ENCODE measurements around the gene LHX2.

LHX2 gene

DNA sequence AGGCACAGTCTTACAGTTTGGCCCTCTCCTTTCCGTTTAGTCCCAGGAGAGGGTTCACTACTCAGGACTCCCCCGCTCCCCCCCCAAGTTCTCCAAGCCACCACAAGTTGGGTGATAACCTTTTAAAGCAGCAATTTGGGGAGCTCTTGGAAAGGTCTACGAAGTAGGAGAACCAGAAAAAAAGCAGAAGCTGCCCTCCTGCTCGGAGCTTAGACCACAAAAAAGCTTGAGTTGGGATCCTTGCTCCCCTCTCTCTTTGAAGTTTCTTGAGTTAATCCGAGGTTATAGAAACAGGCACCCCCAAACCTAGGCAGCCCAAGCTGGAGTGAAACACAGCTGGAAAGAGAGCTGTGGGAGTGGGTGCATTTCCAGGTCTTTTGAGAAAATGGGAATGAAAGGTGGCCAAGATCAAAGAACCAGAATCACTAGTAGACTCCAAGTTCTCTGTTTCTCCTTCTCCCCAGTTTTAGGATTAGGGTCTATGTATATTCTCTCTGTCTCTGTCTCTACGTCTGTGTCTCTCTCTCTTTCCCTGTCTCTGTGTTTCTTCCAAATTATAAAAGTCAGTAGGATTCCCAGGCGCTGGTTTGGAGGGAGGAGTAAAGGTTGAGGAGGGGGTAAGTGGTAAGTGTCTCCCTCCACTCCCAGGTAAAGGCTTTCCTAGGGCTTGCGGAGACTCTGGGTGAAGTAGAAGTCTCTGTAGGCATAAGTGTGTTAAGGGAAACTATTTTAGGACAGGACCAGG lies 2.8 kb downstream of the LHX2 start:
- H3K4me3 ChIP-seq (ENCODE audit: low read length in 2 of 2): no peak overlapping the region

DNA sequence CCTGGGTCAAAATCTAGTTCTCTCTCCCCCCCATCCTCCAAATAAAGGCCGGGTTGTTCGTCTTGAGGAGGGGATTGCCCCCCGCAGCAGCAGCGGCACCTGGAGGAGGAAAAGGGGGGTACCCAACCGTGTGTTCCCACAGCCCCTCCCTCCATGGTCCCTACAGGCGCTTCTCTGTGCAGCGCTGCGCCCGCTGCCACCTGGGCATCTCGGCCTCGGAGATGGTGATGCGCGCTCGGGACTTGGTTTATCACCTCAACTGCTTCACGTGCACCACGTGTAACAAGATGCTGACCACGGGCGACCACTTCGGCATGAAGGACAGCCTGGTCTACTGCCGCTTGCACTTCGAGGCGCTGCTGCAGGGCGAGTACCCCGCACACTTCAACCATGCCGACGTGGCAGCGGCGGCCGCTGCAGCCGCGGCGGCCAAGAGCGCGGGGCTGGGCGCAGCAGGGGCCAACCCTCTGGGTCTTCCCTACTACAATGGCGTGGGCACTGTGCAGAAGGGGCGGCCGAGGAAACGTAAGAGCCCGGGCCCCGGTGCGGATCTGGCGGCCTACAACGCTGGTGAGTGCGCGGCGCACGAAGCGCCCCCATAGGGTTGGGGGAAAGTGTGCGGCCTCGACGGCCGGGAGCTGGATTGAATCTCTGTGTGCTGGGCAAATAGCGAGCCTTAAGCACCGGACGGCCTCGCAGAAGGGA lies 3.5 kb downstream of the LHX2 start:
- H3K36me3 ChIP-seq (ENCODE audit: control insufficient read depth in 2 of 2, insufficient read depth in 2 of 2, low read length in 2 of 2): no peaks in the 10 kb centered on the region
- peaks cover 49% of the 10 kb centered on the region for H3K4me1 ChIP-seq (ENCODE audit: control insufficient read depth, insufficient read depth, low read length)
- H3K9me3 ChIP-seq (ENCODE audit: control insufficient read depth in 2 of 2, low read length in 2 of 2): no peaks in the 10 kb centered on the region
- no peak overlapping the region for H3K9ac ChIP-seq (ENCODE audit: low read length in 2 of 2)
- H3K4me3 ChIP-seq (ENCODE audit: low read length in 2 of 2): no peak overlapping the region
- peaks cover 71 to 97% of the 10 kb centered on the region in 2 donors for H3K27me3 ChIP-seq (ENCODE audit: control insufficient read depth in 1 of 2, insufficient read depth in 2 of 2, low read length in 2 of 2)
- H3K27ac ChIP-seq (ENCODE audit: low read length): no peak overlapping the region

More for the DNA sequence above, 2.8 kb downstream of the LHX2 start:
- H3K9ac ChIP-seq (ENCODE audit: low read length in 2 of 2): no peak overlapping the region
- no peaks in the 10 kb centered on the region for H3K36me3 ChIP-seq (ENCODE audit: control insufficient read depth in 2 of 2, insufficient read depth in 2 of 2, low read length in 2 of 2)
- H3K27me3 ChIP-seq (ENCODE audit: control insufficient read depth in 1 of 2, insufficient read depth in 2 of 2, low read length in 2 of 2): peaks cover 73 to 97% of the 10 kb centered on the region in 2 donors
- H3K27ac ChIP-seq (ENCODE audit: low read length): no peak overlapping the region
- H3K4me1 ChIP-seq (ENCODE audit: control insufficient read depth, insufficient read depth, low read length): peaks cover 49% of the 10 kb centered on the region
- no peaks in the 10 kb centered on the region for H3K9me3 ChIP-seq (ENCODE audit: control insufficient read depth in 2 of 2, low read length in 2 of 2)

DNA sequence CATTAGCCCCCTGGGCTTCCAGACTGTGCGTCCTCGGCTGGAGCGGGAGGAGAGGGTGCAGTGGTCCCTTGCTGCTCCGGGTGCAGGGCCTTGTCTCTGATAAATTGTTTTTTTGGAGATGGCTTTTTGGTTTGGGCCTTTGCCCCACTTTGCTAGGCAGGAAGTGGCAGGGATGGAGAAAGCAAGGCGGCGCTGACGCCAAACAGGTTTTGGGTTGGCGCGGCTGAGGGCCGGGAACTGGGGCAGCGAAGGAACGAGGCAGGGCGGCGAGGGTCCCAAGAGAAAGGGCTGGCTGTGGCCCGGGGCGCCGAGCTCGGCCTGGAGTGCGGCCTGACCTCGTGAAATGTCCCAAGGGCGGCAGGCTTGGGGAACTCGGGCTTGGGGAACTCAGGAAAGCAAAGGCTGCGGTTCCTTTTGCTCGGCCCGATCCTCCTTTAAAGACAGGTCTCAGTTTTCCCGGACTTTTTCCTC lies 4.1 kb downstream of the LHX2 start:
- Histone ChIP-seq H3K36me3 (ENCODE audit: control insufficient read depth in 2 of 2, insufficient read depth in 2 of 2, low read length in 2 of 2) (no peaks in the 10 kb centered on the region), H3K4me1 (ENCODE audit: control insufficient read depth, insufficient read depth, low read length) (peaks cover 49% of the 10 kb centered on the region), H3K9ac (ENCODE audit: low read length in 2 of 2) (no peak overlapping the region), H3K4me3 (ENCODE audit: low read length in 2 of 2) (no peak overlapping the region), H3K9me3 (ENCODE audit: control insufficient read depth in 2 of 2, low read length in 2 of 2) (no peaks in the 10 kb centered on the region), H3K27me3 (ENCODE audit: control insufficient read depth in 1 of 2, insufficient read depth in 2 of 2, low read length in 2 of 2) (peaks cover 71 to 97% of the 10 kb centered on the region in 2 donors), H3K27ac (ENCODE audit: low read length) (no peak overlapping the region)

DNA sequence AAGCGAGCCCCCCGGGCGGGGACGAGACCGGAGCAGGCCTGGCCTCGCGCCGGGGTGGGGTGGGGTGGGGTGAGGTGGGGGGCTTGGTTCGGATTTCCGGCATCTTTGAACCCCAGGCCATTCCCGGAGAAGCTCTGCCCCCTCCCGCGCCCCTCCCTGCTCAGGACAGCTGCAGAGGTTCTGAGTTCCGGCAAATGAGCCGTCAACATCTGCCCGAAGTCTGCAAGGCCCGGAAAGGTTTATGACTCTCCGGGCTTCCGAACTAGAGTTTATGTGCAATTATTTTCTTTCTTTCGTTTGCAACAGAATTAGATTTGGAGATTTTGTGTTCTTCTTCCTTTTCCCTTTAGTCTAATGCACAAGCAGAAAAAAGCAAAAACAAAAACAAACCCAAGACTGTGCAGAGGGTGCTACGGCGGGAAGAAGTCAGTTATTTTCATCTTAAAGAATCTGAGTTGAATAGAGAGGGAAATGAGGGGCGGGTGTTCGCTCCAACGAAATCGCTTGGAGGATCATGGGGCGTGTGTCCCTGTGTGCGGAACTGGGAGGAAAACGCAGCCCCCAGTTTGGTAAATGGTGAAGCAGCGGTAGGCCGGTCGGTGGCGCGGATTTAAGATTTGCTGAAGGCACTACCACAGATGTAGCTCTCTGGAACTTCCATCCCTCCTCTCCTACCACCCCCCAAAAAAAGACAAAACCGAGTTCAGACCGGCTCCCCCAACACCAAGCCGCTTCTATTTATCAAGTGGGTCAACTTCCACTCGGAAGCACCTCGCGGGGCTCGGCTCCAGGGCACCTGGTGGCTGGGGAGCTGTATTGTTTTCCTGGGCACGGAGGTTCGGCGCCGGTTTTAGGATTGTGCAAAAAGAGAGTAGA lies 4.8 kb downstream of the LHX2 start:
- Histone ChIP-seq H3K4me1 (ENCODE audit: control insufficient read depth, insufficient read depth, low read length) (peaks cover 47% of the 10 kb centered on the region), H3K9ac (ENCODE audit: low read length in 2 of 2) (no peak overlapping the region), H3K27ac (ENCODE audit: low read length) (no peak overlapping the region), H3K36me3 (ENCODE audit: control insufficient read depth in 2 of 2, insufficient read depth in 2 of 2, low read length in 2 of 2) (no peaks in the 10 kb centered on the region), H3K27me3 (ENCODE audit: control insufficient read depth in 1 of 2, insufficient read depth in 2 of 2, low read length in 2 of 2) (peaks cover 74 to 99% of the 10 kb centered on the region in 2 donors), H3K4me3 (ENCODE audit: low read length in 2 of 2) (no peak overlapping the region), H3K9me3 (ENCODE audit: control insufficient read depth in 2 of 2, low read length in 2 of 2) (no peaks in the 10 kb centered on the region)

DNA sequence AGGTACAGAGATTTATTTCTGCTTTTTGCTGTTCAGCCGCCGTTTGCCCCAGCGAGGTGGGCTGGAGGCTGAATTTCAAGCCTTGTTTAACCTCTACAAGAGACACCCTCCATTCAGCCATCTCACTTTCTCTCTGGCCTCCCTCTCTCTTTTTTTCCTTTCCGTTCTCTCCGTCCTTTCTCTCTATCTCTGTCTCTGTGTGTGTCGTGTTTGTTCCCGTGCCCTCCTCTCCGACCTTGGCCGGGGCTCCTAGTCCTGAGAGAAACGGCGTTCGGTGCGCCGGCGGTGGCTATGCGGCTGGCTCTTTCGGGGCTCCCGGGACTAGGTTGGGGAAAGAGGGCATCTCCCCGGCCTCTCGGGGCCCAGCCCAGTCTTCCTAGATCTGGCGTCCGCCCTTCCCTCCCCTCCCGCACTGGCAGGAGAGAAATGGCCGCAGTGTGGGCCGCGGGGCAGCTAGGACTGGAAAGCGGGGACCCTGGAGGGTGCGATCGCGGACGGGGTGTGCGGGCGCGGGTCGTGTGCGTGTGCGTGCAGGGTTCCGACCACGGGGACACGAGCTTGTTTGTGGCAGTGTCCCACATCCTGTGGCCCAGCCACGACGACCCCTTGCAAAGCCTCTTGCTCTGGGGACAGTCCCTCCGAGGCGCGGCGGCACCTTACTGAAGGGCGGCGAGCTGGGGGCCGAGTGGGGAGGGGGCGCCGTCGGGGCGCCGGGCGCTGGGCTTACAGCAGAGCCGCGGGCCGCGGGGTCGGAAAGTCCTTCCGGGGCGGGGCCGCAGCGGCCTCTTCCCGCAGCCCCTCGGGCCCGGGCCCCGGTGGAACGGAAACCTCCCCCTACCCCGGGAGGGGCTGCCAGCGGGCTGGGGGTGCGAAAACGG lies 5.7 kb downstream of the LHX2 start:
- H3K27ac ChIP-seq (ENCODE audit: low read length): no peak overlapping the region
- H3K27me3 ChIP-seq (ENCODE audit: control insufficient read depth in 1 of 2, insufficient read depth in 2 of 2, low read length in 2 of 2): peaks cover 80 to 99% of the 10 kb centered on the region in 2 donors
- no peak overlapping the region for H3K9ac ChIP-seq (ENCODE audit: low read length in 2 of 2)
- H3K9me3 ChIP-seq (ENCODE audit: control insufficient read depth in 2 of 2, low read length in 2 of 2): no peaks in the 10 kb centered on the region
- H3K36me3 ChIP-seq (ENCODE audit: control insufficient read depth in 2 of 2, insufficient read depth in 2 of 2, low read length in 2 of 2): no peaks in the 10 kb centered on the region
- H3K4me1 ChIP-seq (ENCODE audit: control insufficient read depth, insufficient read depth, low read length): peaks cover 38% of the 10 kb centered on the region
- peak overlapping the region in 1 of 2 donors; percentile 3 for H3K4me3 ChIP-seq (ENCODE audit: low read length in 2 of 2)

DNA sequence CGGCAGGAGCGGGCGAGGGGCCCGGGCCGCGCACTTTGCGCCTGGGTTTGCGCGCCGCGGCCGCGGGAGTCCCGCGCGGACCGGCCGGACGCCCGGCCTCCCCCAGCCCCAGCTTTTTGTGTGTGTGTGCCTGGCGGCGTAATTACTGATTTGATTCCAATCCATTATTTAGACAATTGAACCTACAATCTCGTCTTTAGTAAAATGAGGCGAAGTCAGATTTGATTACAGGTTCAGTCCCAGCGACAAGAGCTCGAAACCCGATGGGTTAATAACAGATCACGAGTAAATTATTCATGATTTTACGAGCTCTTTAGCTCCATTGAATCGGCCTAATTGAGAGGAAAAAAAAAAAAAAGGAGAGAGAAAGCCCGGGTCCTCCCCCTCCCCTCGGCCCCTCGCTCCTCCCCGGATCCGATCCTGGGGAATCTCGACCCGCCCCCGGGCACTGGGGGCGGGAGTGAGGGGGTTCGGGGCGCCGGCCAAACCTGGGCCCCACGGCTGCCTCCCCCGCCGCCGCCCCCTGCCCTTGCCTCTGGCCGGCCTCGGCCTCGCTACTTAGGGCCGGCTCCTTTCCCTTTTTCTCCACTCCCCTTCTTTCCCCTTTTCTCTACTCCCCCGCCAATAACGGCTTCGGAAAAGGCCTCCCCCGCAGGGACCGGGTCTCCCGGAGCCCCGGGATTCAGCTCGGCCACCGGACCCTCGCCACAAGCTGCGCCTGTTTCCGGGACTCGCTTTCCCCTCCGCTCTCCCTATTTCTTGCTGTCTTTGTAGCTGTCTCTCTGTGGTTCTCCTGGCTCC lies 6.6 kb downstream of the LHX2 start:
- H3K4me1 ChIP-seq (ENCODE audit: control insufficient read depth, insufficient read depth, low read length): peaks cover 30% of the 10 kb centered on the region
- H3K4me3 ChIP-seq (ENCODE audit: low read length in 2 of 2): peak overlapping the region in 1 of 2 donors; percentile 29
- H3K27ac ChIP-seq (ENCODE audit: low read length): no peak overlapping the region
- H3K9ac ChIP-seq (ENCODE audit: low read length in 2 of 2): no peak overlapping the region
- no peaks in the 10 kb centered on the region for H3K36me3 ChIP-seq (ENCODE audit: control insufficient read depth in 2 of 2, insufficient read depth in 2 of 2, low read length in 2 of 2)
- H3K27me3 ChIP-seq (ENCODE audit: control insufficient read depth in 1 of 2, insufficient read depth in 2 of 2, low read length in 2 of 2): peaks cover 85 to 98% of the 10 kb centered on the region in 2 donors
- H3K9me3 ChIP-seq (ENCODE audit: control insufficient read depth in 2 of 2, low read length in 2 of 2): no peaks in the 10 kb centered on the region

DNA sequence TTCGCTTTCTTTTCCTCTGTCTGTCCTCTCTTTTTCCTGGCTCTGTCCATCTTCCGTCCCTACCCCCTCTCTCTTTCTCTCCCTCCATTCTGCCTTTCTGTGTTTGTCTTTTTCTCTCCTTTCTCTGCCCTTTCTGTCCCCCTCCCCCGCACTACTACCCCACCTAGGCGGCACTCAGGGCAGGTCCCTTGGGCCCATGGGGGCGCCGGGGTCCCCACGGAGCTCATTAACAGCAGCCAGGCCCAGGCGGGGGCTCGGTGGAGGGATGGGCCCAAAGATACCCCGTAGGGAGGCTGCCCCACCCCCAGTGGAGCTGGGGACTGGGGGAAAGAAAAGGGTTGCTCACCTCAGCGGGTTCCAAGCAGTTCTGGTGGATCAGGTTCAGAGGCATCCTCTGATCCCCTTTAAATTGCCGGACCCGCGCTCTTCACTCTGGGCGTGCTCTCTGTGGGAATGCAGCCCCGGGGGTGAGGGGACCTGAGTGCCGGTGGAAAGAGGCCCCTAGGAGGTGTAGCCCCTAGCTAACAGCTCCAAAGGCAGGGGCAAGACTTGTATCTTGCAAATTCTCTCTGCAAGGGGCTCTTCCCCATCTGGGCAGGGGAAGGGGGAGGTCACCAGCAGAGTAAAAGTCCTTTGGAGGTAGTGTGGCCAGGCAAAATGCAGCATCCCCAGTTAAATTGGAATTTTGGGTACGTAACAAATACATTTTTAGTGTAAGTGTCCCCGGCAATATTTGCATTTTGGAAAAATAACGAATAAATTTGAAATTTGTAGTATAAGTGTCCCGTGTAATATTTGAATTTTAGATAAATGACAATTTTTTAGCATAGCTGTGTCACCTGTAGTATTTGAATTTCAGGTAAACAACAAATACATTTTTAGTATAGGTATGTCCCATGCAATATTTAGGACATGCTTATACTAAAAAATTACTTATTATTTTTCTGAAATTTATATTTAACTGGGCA lies 7.4 kb downstream of the LHX2 start:
- H3K4me3 ChIP-seq (ENCODE audit: low read length in 2 of 2): peak overlapping the region in 1 of 2 donors; percentile 29
- H3K27me3 ChIP-seq (ENCODE audit: control insufficient read depth in 1 of 2, insufficient read depth in 2 of 2, low read length in 2 of 2): peaks cover 83 to 97% of the 10 kb centered on the region in 2 donors

DNA sequence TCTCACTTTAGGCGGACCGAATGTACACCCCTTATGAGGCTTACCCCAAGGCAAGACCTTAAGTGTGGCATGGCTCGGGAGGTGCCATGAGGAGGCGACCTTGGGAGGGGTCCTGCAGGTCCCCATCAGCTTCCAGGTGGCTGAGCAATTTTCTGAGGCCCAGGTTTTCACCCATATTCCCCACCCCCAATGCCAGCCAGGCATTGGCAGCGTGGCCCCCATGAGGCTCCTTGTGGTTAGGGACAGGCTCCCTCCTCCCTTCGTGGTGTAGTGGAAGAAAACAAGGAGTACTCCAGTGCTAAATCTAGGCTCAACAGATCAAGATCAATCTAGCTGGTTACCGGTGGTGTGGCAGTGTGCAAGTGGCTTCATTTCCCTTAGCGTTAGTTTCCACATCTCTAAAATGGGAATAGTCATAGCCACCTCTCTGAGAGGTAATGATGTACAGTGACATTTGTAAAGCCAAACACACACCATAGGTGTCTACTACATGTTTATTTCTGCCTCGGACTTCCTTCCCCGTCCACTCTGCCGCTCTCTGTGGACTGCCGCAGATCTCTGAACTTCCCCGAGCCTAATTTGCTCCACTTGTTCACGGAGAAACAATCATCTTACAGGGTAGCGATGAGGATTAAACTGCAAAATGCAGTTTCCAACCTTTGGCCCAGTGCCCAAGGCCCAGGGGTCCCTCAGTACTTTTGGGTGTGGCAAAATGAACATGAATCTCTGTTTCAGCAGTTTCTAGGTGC lies 8.4 kb downstream of the LHX2 start:
- peaks cover 80 to 90% of the 10 kb centered on the region in 2 donors for H3K27me3 ChIP-seq (ENCODE audit: control insufficient read depth in 1 of 2, insufficient read depth in 2 of 2, low read length in 2 of 2)
- H3K4me1 ChIP-seq (ENCODE audit: control insufficient read depth, insufficient read depth, low read length): peaks cover 28% of the 10 kb centered on the region
- H3K27ac ChIP-seq (ENCODE audit: low read length): no peak overlapping the region
- H3K4me3 ChIP-seq (ENCODE audit: low read length in 2 of 2): no peak overlapping the region
- no peaks in the 10 kb centered on the region for H3K36me3 ChIP-seq (ENCODE audit: control insufficient read depth in 2 of 2, insufficient read depth in 2 of 2, low read length in 2 of 2)
- no peaks in the 10 kb centered on the region for H3K9me3 ChIP-seq (ENCODE audit: control insufficient read depth in 2 of 2, low read length in 2 of 2)
- no peak overlapping the region for H3K9ac ChIP-seq (ENCODE audit: low read length in 2 of 2)

More for the DNA sequence above, 7.4 kb downstream of the LHX2 start:
- Histone ChIP-seq H3K9ac (ENCODE audit: low read length in 2 of 2) (no peak overlapping the region), H3K4me1 (ENCODE audit: control insufficient read depth, insufficient read depth, low read length) (peaks cover 28% of the 10 kb centered on the region), H3K27ac (ENCODE audit: low read length) (no peak overlapping the region), H3K36me3 (ENCODE audit: control insufficient read depth in 2 of 2, insufficient read depth in 2 of 2, low read length in 2 of 2) (no peaks in the 10 kb centered on the region), H3K9me3 (ENCODE audit: control insufficient read depth in 2 of 2, low read length in 2 of 2) (no peaks in the 10 kb centered on the region)

Data from stomach smooth muscle (tissue), 2 donors.